HG03571 (cell line): ENCODE measurements around the gene RBM38.
A peak's percentile ranks its signal among the peaks of the same experiment; 100 is the strongest.
"Not testable (repeated sequence)": the region's sequence is repeated elsewhere in the genome, so short reads cannot be mapped to it uniquely, and the experiment has no call there.

Experiments used
- ATAC-seq: cut with Tn5 transposase; IDR thresholded peaks from one replicate; pipeline ENCODE4 v1.9.1; 2021; ENCODE audit not compliant: unreplicated experiment

Gene RBM38

GRCh38 chr20:57416296-57417022 lies 25.3 kb downstream of the RBM38 start:
- ATAC-seq = no peak

GRCh38 chr20:57417051-57417689 lies 26.0 kb downstream of the RBM38 start:
- no peak for ATAC-seq

- no peak for ATAC-seq
These were observed 26.9 kb downstream of the RBM38 start for GRCh38 chr20:57417830-57418780.

GRCh38 chr20:57419479-57419878 lies 28.3 kb downstream of the RBM38 start:
- ATAC-seq = not testable (repeated sequence)

- no peak for ATAC-seq
These were observed 29.5 kb downstream of the RBM38 start for GRCh38 chr20:57420571-57421252.

- no peak for ATAC-seq
These were observed 30.3 kb downstream of the RBM38 start for GRCh38 chr20:57421253-57422220.

GRCh38 chr20:57422254-57422653 lies 31.1 kb downstream of the RBM38 start:
- ATAC-seq = no peak

GRCh38 chr20:57425150-57426013 lies 34.2 kb downstream of the RBM38 start:
- no peak for ATAC-seq

GRCh38 chr20:57426271-57426689 lies 35.1 kb downstream of the RBM38 start:
- ATAC-seq = no peak

- ATAC-seq = no peak
These were observed 35.6 kb downstream of the RBM38 start for GRCh38 chr20:57426831-57427230.

- ATAC-seq = no peak
These were observed 37.3 kb downstream of the RBM38 start for GRCh38 chr20:57428324-57429158.

GRCh38 chr20:57429159-57429496 lies 37.9 kb downstream of the RBM38 start:
- ATAC-seq = no peak

GRCh38 chr20:57429580-57430200 lies 38.5 kb downstream of the RBM38 start:
- ATAC-seq = no peak

- ATAC-seq = not testable (repeated sequence)
These were observed 39.0 kb downstream of the RBM38 start for GRCh38 chr20:57430201-57430596.

GRCh38 chr20:57431539-57431835 lies 40.3 kb downstream of the RBM38 start:
- no peak for ATAC-seq

GRCh38 chr20:57432480-57432861 lies 41.3 kb downstream of the RBM38 start:
- ATAC-seq = no peak

GRCh38 chr20:57432862-57433491 lies 41.8 kb downstream of the RBM38 start:
- peak; percentile 83 for ATAC-seq
